Bronchial epithelial cell (primary cell): Measurements from ENCODE around the gene AIP. TPM values are rescaled to one million over a fixed set of nuclear protein-coding genes. Genes with fewer than 3 reads are reported as not detected.
"Not testable (repeated sequence)": the region's sequence is repeated elsewhere in the genome, so short reads cannot be mapped to it uniquely, and the experiment has no call there.

Experiments
- DNase-seq: peaks from one replicate; pipeline ENCODE4 v3.0.0-alpha.2; 2010; ENCODE audit warnings: low read depth
- FAIRE-seq: peaks from 2 replicates; lab custom pipeline; 2011; peaks lifted over from hg19 to GRCh38; lab: Jason Lieb, UNC
- H3K27me3 ChIP-seq: 2 replicates; pipeline ENCODE4 v1.5.1; 2011; ENCODE audit warnings: low read length; ENCODE audit not compliant: control insufficient read depth, insufficient read depth
- H3K36me3 ChIP-seq: 2 replicates; pipeline ENCODE4 v1.5.1; 2011; ENCODE audit warnings: low read length; ENCODE audit not compliant: control insufficient read depth, insufficient read depth
- H3K4me3 ChIP-seq: 2 replicates; pipeline ENCODE4 v1.5.1; 2011; ENCODE audit warnings: mild to moderate bottlenecking, low read depth, low read length, control low read depth
- total RNA-seq: library from RNA; depleted of rRNA; stranded (reverse); fragments of >200 nt; gene quantifications from 2 replicates; pipeline ENCODE4 v1.2.1, GENCODE V29; 2014
- TF ChIP-seq, protein P1 (sequence below): IDR thresholded peaks from 2 replicates; pipeline ENCODE4 v1.5.1; 2011; ENCODE audit warnings: mild to moderate bottlenecking, moderate library complexity, low read length, control low read depth, inconsistent platforms; ENCODE audit not compliant: insufficient read depth, severe bottlenecking

AIP gene
- total RNA-seq, 1 donor from 2014 or later: 85.3 TPM

DNA sequence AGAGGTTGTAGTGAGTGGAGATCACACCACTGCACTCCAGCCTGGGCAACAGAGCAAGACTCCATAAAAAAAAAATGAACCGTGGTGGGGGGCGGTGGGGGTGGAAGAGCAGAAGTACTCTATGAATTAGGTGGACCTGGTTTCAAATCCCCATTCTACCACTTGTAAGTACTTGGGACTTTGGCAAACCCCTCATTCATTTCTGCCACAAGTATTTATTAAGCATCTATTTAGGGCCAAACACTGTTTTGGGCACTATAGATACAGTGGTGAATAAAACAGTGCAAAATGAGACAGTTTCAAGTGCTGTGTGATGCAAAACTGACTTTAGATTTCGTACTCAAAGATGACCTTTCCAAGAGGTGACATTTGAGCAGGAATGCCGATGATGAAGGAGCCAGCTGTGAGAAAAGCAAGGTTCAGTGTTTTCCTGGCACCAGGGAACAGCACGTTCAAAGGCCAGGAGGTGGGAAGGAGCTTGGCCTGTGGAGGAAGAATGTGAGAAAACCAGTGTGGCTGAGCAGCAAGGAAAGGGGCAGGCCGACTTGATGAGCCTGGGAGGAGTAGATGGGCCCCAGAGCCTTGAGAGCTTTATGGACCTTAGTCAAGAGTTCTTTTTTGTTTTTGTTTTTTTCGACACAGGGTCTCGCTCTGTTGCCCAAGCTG, 12.4 kb upstream of the AIP start:
- peaks cover 6% of the 10 kb centered on the region for H3K36me3 ChIP-seq
- FAIRE-seq: no peak
- DNase-seq: no peak
- no peak overlapping the region for H3K4me3 ChIP-seq
- no peaks in the 10 kb centered on the region for H3K27me3 ChIP-seq
- TF ChIP-seq, protein P1, sequence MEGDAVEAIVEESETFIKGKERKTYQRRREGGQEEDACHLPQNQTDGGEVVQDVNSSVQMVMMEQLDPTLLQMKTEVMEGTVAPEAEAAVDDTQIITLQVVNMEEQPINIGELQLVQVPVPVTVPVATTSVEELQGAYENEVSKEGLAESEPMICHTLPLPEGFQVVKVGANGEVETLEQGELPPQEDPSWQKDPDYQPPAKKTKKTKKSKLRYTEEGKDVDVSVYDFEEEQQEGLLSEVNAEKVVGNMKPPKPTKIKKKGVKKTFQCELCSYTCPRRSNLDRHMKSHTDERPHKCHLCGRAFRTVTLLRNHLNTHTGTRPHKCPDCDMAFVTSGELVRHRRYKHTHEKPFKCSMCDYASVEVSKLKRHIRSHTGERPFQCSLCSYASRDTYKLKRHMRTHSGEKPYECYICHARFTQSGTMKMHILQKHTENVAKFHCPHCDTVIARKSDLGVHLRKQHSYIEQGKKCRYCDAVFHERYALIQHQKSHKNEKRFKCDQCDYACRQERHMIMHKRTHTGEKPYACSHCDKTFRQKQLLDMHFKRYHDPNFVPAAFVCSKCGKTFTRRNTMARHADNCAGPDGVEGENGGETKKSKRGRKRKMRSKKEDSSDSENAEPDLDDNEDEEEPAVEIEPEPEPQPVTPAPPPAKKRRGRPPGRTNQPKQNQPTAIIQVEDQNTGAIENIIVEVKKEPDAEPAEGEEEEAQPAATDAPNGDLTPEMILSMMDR: no peak

DNA sequence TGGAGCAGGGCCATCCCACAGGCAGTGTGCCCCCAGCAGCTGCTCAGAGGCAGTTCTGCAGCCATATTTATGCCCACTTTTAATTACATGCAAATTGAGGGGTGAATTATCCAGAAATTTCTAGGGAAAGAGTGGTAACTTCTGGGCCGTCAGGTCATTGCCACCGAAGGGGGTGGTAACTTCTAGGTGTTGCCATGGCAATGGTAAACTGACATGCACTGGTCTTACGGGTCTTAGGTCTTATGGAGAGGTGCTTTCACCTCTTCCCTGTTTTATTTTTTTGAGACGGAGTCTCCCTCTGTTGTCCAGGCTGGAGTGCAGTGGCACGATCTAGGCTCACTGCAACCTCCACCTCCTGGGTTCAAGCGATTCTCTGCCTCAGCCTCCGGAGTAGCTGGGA, 9.9 kb upstream of the AIP start:
- no peak overlapping the region for H3K4me3 ChIP-seq
- H3K27me3 ChIP-seq: no peaks in the 10 kb centered on the region
- DNase-seq (no peak), FAIRE-seq (no peak)
- TF ChIP-seq, protein P1: no peak
- no peaks in the 10 kb centered on the region for H3K36me3 ChIP-seq

DNA sequence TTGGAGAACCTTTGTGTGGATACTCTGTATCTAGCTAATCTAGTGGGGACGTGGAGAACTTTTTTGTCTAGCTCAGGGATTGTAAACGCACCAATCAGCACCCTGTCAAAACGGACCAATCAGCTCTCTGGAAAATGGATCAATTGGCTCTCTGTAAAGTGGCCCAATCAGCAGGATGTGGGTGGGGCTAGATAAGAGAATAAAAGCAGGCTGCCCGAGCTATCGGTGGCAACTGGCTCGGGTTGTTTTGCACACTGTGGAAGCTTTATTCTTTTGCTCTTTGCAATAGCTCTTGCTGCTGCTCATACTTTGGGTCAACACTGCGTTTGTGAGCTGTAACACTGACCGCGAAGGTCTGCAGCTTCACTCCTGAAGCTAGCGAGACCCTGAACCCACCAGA, 6.1 kb upstream of the AIP start:
- not testable (repeated sequence) for FAIRE-seq

DNA sequence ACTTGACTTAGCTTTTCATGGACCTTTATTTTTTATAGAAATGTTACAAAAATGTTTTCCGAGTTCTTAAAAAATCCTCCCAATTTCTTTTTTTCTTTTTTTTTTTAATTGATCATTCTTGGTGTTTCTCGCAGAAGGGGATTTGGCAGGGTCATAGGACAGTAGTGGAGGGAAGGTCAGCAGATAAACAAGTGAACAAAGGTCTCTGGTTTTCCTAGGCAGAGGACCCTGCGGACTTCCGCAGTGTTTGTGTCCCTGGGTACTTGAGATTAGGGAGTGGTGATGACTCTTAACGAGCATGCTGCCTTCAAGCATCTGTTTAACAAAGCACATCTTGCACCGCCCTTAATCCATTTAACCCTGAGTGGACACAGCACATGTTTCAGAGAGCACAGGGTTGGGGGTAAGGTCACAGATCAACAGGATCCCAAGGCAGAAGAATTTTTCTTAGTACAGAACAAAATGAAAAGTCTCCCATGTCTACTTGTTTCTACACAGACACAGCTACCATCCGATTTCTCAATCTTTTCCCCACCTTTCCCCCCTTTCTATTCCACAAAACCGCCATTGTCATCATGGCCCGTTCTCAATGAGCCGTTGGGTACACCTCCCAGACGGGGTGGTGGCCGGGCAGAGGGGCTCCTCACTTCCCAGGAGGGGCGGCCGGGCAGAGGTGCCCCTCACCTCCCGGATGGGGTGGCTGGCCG, 5.3 kb upstream of the AIP start:
- H3K4me3 ChIP-seq, DNase-seq, FAIRE-seq, H3K27me3 ChIP-seq, H3K36me3 ChIP-seq: not testable (repeated sequence)

More for the DNA sequence above, 6.1 kb upstream of the AIP start:
- H3K36me3 ChIP-seq, H3K27me3 ChIP-seq, DNase-seq, H3K4me3 ChIP-seq: not testable (repeated sequence)

DNA sequence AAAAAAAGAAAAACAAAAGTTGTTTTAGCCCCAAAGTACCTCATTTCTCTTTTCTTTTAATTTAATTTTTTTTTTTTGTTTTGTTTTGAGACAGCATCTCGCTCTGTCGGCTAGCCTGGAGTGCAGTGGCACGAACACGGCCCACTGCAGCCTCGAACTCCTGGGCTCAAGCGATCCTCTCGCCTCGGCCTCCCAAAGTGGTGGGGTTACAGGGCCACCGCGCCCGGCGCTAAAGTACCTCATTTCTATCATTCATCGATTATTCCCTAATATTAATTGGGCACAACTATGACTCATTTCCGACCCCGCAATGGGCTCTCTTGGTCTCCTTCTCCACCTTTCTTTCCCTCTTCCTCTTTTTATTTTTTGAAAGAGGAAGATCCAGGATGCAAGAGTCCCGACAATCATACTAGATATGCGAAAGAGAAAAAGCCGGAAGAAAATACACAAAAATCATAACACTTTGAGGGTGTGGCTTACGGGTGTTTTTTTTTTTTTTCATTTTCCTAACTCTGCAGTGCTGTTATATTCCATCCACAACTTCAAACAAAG, 475 bp upstream of the AIP start:
- Histone ChIP-seq H3K27me3 (no peaks in the 10 kb centered on the region), H3K4me3 (peak overlapping the region; percentile 69), H3K36me3 (no peaks in the 10 kb centered on the region)
- TF ChIP-seq, protein P1: no peak
- FAIRE-seq (no peak), DNase-seq (no peak)

DNA sequence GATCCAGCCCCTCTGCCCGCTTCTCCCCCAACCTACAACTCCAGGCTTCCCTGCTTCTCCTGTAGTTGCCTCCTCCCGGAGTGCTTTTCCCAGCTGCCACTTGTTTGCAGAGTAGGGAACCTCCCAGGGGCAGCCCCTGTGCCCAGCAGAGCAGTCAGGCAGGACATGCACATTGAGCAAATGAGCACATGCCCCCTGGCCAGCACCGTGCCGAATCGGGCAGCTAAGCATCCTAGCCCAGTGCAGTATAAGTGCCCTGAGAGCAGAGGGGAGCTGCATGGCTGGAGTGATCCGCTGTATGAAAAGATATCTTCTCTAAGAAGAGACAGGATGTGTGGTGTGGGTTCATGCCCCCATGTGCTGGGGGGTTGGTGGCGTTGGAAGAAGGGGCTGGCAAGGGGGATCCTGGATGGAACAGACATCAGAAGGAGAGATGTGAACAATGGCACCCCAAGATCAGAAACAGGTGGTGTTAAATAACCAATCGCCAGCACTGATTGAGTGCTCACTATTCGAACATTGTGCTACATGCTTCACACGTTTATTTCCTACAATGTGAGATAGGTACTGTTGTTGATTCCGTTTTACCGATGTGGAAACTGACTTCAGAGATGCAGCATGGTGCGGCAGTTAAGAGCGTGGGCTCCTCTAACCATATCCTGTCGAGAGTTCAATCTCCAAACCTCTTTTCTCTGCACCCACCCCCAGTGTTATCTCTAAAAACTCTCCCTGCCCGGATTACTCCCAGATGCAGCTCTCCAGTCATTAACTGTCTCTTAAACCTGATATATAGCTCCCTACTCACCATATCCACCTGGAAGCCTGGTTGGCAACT, 1.2 kb downstream of the AIP start:
- Histone ChIP-seq H3K4me3 (no peak overlapping the region), H3K36me3 (no peaks in the 10 kb centered on the region), H3K27me3 (no peaks in the 10 kb centered on the region)
- TF ChIP-seq, protein P1: no peak
- DNase-seq: no peak
- no peak for FAIRE-seq
